ENCODE measurements around the gene RBMS1. TPM values are rescaled to one million over a fixed set of nuclear protein-coding genes. Genes with fewer than 3 reads are reported as not detected.

The RBMS1 gene
- total and polyA plus RNA-seq, 2 of the 4 experiments (the other 2 are of a cell fraction) = 43.5 to 64.9 TPM

DNA sequence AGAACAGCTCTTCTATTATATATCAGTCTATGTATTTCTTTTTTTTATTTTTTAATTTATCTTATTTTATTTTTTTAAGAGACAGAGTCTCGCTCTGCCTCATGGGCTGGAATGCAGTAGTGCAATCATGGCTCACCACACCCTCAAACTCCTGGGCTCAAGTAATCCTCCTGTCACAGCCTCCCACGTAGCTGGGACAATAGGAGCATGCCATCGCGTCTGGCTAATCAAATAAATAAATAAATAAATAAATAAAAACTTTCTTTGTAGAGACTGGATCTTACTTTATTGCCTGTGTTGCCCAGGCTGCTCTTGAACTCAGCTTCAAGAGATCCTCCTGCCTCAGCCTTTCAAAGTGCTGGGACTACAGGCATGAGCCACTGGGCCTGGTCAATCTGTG, 117.0 kb downstream of the RBMS1 start:
- Histone ChIP-seq H3K4ac (ENCODE audit: low read depth, low read length) (peak overlapping the region; percentile 77), H3K4me3 (ENCODE audit: insufficient read depth, low read depth, low read length) (no peak overlapping the region), H3K18ac (ENCODE audit: low read depth, low read length) (peak overlapping the region; percentile 63), H3K9me3 (ENCODE audit: control insufficient read depth, insufficient read depth, low read length) (no peaks in the 10 kb centered on the region), H2BK15ac (ENCODE audit: low read depth, low read length) (peak overlapping the region; percentile 26; the same call in 2 of the 3 replicates), H2AK9ac (replicated peaks; ENCODE audit: low read depth, low read length, poor library complexity) (no peak overlapping the region), H3K36me3 (ENCODE audit: control insufficient read depth, insufficient read depth, low read length) (no peaks in the 10 kb centered on the region), H3K9ac (ENCODE audit: low read depth, low read length) (no peak overlapping the region), H3K23ac (ENCODE audit: low read depth, low read length) (peak overlapping the region; percentile 78; the same call in 1 of the 2 replicates), H4K5ac (ENCODE audit: low read depth, low read length) (0 out of 2 replicates have a peak overlapping the region, but pooled peaks have one; percentile 39), H2AK5ac (ENCODE audit: low read depth, low read length) (peak overlapping the region; percentile 65), H3K79me1 (ENCODE audit: low read depth in 1 of 2, low read length in 2 of 2) (peaks cover 13 to 73% of the 10 kb centered on the region in 2 experiments; a peak in 3 of 4 replicates), H3K9me1 (ENCODE audit: insufficient read depth, low read length) (peaks cover 35% of the 10 kb centered on the region), H3K27me3 (ENCODE audit: control insufficient read depth, insufficient read depth, low read length) (no peaks in the 10 kb centered on the region), H3K14ac (replicated peaks; ENCODE audit: low read depth, low read length) (peak overlapping the region; percentile 88), H2AFZ (replicated peaks; ENCODE audit: low read length, poor library complexity) (no peak overlapping the region), H4K20me1 (ENCODE audit: insufficient read depth, low read length) (peaks cover 76% of the 10 kb centered on the region), H2BK5ac (ENCODE audit: low read depth, low read length, poor library complexity, severe bottlenecking) (peak overlapping the region; percentile 91), H2BK20ac (ENCODE audit: low read depth, low read length) (peak overlapping the region; percentile 74), H3K27ac (ENCODE audit: insufficient read depth, low read length) (peak overlapping the region; percentile 72), H4K91ac (ENCODE audit: insufficient read depth, low read depth, low read length) (peak overlapping the region; percentile 66; the same call in 1 of the 2 replicates), H3K4me1 (ENCODE audit: control insufficient read depth, insufficient read depth, low read length) (peaks cover 52% of the 10 kb centered on the region), H3K4me2 (ENCODE audit: low read depth, low read length) (no peak overlapping the region), H3K56ac (ENCODE audit: extremely low read depth, insufficient read depth, low read length) (no peak overlapping the region), H4K8ac (ENCODE audit: low read depth in 2 of 2, low read length in 2 of 2) (peak overlapping the region; percentile 52 to 75; a peak in 3 of 4 replicates), H2BK120ac (ENCODE audit: low read depth, low read length) (peak overlapping the region; percentile 69; the same call in 1 of the 2 replicates)
- no TSS peak for BruUV-seq (replicated peaks)
- intact Hi-C loops (cut with micrococcal nuclease) = no loop called here
- POLR2A ChIA-PET (ENCODE audit: unreplicated experiment) = no interaction called here
- ATAC-seq (ENCODE audit: low read depth) (no peak), DNase-seq (peak; percentile 63)
- WGBS, 2 experiments (ENCODE audit: extremely low coverage in 2 of 2, insufficient read length in 1 of 2) = no CpG with 5 or more reads among the region's 4 CpGs
- dilution Hi-C loops (cut with HindIII; ENCODE audit: low sequenced_read_pairs, unreplicated experiment) = no loop called here
- in situ Hi-C loops (cut with MboI; ENCODE audit: low sequenced_read_pairs) = no loop called here
- no peak for TF ChIP-seq CHD1 (IDR thresholded peaks at IDR 0.05; ENCODE audit: low read depth, low read length)
- TF ChIP-seq, protein P1, sequence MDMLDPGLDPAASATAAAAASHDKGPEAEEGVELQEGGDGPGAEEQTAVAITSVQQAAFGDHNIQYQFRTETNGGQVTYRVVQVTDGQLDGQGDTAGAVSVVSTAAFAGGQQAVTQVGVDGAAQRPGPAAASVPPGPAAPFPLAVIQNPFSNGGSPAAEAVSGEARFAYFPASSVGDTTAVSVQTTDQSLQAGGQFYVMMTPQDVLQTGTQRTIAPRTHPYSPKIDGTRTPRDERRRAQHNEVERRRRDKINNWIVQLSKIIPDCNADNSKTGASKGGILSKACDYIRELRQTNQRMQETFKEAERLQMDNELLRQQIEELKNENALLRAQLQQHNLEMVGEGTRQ (IDR thresholded peaks at IDR 0.05; ENCODE audit: low read depth, low read length) = no peak
- TF ChIP-seq, protein P2, sequence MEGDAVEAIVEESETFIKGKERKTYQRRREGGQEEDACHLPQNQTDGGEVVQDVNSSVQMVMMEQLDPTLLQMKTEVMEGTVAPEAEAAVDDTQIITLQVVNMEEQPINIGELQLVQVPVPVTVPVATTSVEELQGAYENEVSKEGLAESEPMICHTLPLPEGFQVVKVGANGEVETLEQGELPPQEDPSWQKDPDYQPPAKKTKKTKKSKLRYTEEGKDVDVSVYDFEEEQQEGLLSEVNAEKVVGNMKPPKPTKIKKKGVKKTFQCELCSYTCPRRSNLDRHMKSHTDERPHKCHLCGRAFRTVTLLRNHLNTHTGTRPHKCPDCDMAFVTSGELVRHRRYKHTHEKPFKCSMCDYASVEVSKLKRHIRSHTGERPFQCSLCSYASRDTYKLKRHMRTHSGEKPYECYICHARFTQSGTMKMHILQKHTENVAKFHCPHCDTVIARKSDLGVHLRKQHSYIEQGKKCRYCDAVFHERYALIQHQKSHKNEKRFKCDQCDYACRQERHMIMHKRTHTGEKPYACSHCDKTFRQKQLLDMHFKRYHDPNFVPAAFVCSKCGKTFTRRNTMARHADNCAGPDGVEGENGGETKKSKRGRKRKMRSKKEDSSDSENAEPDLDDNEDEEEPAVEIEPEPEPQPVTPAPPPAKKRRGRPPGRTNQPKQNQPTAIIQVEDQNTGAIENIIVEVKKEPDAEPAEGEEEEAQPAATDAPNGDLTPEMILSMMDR (conservative IDR thresholded peaks at IDR 0.05; ENCODE audit: low read depth, low read length) = no peak
- CTCF ChIA-PET = interaction anchor here (1.0 kb wide), 1 partner anchor 24 kb away, joined by 3 read pairs; no protein-coding TSS in a partner anchor

Data from IMR-90 (cell line).